ENCODE data around the gene TTC21A. TPM values are rescaled to one million over a fixed set of nuclear protein-coding genes. Genes with fewer than 3 reads are reported as not detected.

Gene TTC21A
- total RNA-seq, 1 donor from 2014 or later, result 7.8 TPM

DNA sequence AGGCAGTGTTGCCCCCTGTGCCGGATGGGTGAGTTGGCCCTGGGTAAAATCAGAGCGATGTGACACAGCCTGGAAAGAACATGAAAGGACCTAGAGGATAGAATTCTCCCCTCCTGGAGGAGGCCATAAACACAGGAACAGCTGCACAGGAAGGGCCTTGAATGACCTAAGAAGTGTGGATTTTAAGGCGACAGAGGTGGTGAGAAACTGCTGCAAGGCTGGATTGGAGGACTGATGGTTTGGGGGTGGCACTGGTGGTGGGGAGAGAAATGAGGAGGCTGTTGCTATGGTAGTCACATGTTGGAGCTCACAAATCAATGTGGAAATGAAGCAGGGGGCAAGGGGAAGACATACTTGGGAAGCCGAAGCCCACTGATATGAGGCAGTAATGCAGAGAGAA is 71.1 kb downstream of the TTC21A start:
- H3K27ac Mint-ChIP-seq (ENCODE audit: unreplicated experiment), result peak overlapping the region; percentile 59
- peaks cover 48% of the 10 kb centered on the region for H3K4me1 Mint-ChIP-seq (ENCODE audit: low read depth, unreplicated experiment)
- DNase-seq, result no peak
- H3K27me3 Mint-ChIP-seq (ENCODE audit: unreplicated experiment), result peaks cover 25% of the 10 kb centered on the region
- H3K9me3 Mint-ChIP-seq (ENCODE audit: unreplicated experiment), result peaks cover 21% of the 10 kb centered on the region
- peak overlapping the region; percentile 66 for H3K4me3 Mint-ChIP-seq (ENCODE audit: unreplicated experiment)
- H3K36me3 Mint-ChIP-seq (ENCODE audit: unreplicated experiment), result no peaks in the 10 kb centered on the region
- no peak for TF ChIP-seq CTCF (IDR thresholded peaks at IDR 0.05; ENCODE audit: partially characterized antibody, unreplicated experiment)

DNA sequence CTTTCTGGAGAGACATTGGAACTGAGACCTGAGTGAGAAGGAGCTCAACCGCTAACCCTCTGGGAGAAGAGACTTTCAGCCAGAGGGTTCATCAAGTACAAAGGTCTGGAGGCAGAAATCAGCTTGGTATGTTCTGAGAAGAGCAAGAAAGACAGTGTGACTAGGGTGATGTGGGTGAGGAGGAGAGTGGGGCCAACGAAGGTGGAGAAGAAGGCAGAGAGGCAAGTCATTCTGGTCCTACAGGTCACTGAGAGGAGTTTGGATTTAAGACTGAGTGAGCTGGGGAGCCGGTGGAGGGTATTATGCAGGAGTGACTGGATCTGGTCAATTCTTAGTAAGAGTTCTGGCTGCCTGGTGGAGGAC is 72.7 kb downstream of the TTC21A start:
- H3K27ac Mint-ChIP-seq (ENCODE audit: unreplicated experiment), result peak overlapping the region; percentile 60
- H3K9me3 Mint-ChIP-seq (ENCODE audit: unreplicated experiment), result peaks cover 25% of the 10 kb centered on the region
- peak overlapping the region; percentile 88 for H3K4me3 Mint-ChIP-seq (ENCODE audit: unreplicated experiment)
- H3K36me3 Mint-ChIP-seq (ENCODE audit: unreplicated experiment), result no peaks in the 10 kb centered on the region
- H3K4me1 Mint-ChIP-seq (ENCODE audit: low read depth, unreplicated experiment), result peaks cover 58% of the 10 kb centered on the region
- no peak for DNase-seq
- no peak for TF ChIP-seq CTCF (IDR thresholded peaks at IDR 0.05; ENCODE audit: partially characterized antibody, unreplicated experiment)
- peaks cover 25% of the 10 kb centered on the region for H3K27me3 Mint-ChIP-seq (ENCODE audit: unreplicated experiment)

GRCh38 chr3:39180546-39181346 is 73.3 kb downstream of the TTC21A start:
- TF ChIP-seq CTCF (IDR thresholded peaks at IDR 0.05; ENCODE audit: partially characterized antibody, unreplicated experiment), result no peak
- H3K27ac Mint-ChIP-seq (ENCODE audit: unreplicated experiment), result peak overlapping the region; percentile 60
- no peaks in the 10 kb centered on the region for H3K36me3 Mint-ChIP-seq (ENCODE audit: unreplicated experiment)
- peak overlapping the region; percentile 88 for H3K4me3 Mint-ChIP-seq (ENCODE audit: unreplicated experiment)
- H3K27me3 Mint-ChIP-seq (ENCODE audit: unreplicated experiment), result peaks cover 22% of the 10 kb centered on the region
- DNase-seq, result peak; percentile 94
- H3K9me3 Mint-ChIP-seq (ENCODE audit: unreplicated experiment), result peaks cover 25% of the 10 kb centered on the region
- H3K4me1 Mint-ChIP-seq (ENCODE audit: low read depth, unreplicated experiment), result peaks cover 59% of the 10 kb centered on the region

GRCh38 chr3:39181408-39182335 is 74.2 kb downstream of the TTC21A start:
- peak overlapping the region; percentile 78 for H3K4me3 Mint-ChIP-seq (ENCODE audit: unreplicated experiment)
- H3K27me3 Mint-ChIP-seq (ENCODE audit: unreplicated experiment), result peaks cover 21% of the 10 kb centered on the region
- peaks cover 25% of the 10 kb centered on the region for H3K9me3 Mint-ChIP-seq (ENCODE audit: unreplicated experiment)
- no peak for TF ChIP-seq CTCF (IDR thresholded peaks at IDR 0.05; ENCODE audit: partially characterized antibody, unreplicated experiment)
- no peaks in the 10 kb centered on the region for H3K36me3 Mint-ChIP-seq (ENCODE audit: unreplicated experiment)
- H3K4me1 Mint-ChIP-seq (ENCODE audit: low read depth, unreplicated experiment), result peaks cover 51% of the 10 kb centered on the region
- peak overlapping the region; percentile 52 for H3K27ac Mint-ChIP-seq (ENCODE audit: unreplicated experiment)
- DNase-seq, result no peak
